Fibroblast of pulmonary artery (primary cell): ENCODE measurements around the gene PCDHGA11.
"Not testable (repeated sequence)": the region's sequence is repeated elsewhere in the genome, so short reads cannot be mapped to it uniquely, and the experiment has no call there.

ENCODE experiments used
- DNase-seq: peaks from one replicate; pipeline ENCODE4 v3.0.0-alpha.2; 2010; ENCODE audit warnings: low read depth
- H3K4me3 ChIP-seq: replicated peaks from 2 replicates; pipeline ENCODE4 v1.5.1; 2011; ENCODE audit warnings: low read depth, mild to moderate bottlenecking, control low read depth, low read length, moderate library complexity
- CTCF ChIP-seq: IDR thresholded peaks from 2 replicates; pipeline ENCODE4 v1.5.1; 2011; ENCODE audit warnings: mild to moderate bottlenecking, control low read depth, low read length, inconsistent platforms; ENCODE audit errors: missing control alignments

Gene PCDHGA11

GRCh38 chr5:141431286-141431685 is 10.4 kb downstream of the PCDHGA11 start:
- no peak for TF ChIP-seq CTCF
- peak overlapping the region; percentile 54 for H3K4me3 ChIP-seq
- peak; percentile 71 for DNase-seq

GRCh38 chr5:141432308-141432707 is 11.5 kb downstream of the PCDHGA11 start:
- not testable (repeated sequence) for DNase-seq, H3K4me3 ChIP-seq

GRCh38 chr5:141432726-141433125 is 11.9 kb downstream of the PCDHGA11 start:
- DNase-seq, H3K4me3 ChIP-seq: not testable (repeated sequence)

- H3K4me3 ChIP-seq, result no peak overlapping the region
- TF ChIP-seq CTCF, result no peak
- no peak for DNase-seq
Observed at GRCh38 chr5:141434006-141434405, 13.2 kb downstream of the PCDHGA11 start.

- H3K4me3 ChIP-seq, result no peak overlapping the region
- no peak for DNase-seq
- no peak for TF ChIP-seq CTCF
Observed at GRCh38 chr5:141437221-141437620, 16.4 kb downstream of the PCDHGA11 start.

GRCh38 chr5:141439411-141440141 is 18.7 kb downstream of the PCDHGA11 start:
- TF ChIP-seq CTCF, result no peak
- no peak for DNase-seq
- H3K4me3 ChIP-seq, result no peak overlapping the region

GRCh38 chr5:141440341-141440740 is 19.5 kb downstream of the PCDHGA11 start:
- TF ChIP-seq CTCF, result no peak
- no peak for DNase-seq
- no peak overlapping the region for H3K4me3 ChIP-seq

GRCh38 chr5:141441571-141442170 is 20.8 kb downstream of the PCDHGA11 start:
- no peak for DNase-seq
- no peak for TF ChIP-seq CTCF
- H3K4me3 ChIP-seq, result no peak overlapping the region
